GM12801 (cell line): ENCODE results near the gene OBP2A.

ENCODE experiments used
- TF ChIP-seq, protein P1 (sequence below): IDR thresholded peaks from one replicate; pipeline ENCODE4 v1.5.1; 2011; ENCODE audit warnings: control low read depth; ENCODE audit not compliant: insufficient read length; ENCODE audit errors: extremely low read depth

OBP2A gene

GRCh38 chr9:135581636-135582426, 35.9 kb downstream of the OBP2A start:
- TF ChIP-seq, protein P1, sequence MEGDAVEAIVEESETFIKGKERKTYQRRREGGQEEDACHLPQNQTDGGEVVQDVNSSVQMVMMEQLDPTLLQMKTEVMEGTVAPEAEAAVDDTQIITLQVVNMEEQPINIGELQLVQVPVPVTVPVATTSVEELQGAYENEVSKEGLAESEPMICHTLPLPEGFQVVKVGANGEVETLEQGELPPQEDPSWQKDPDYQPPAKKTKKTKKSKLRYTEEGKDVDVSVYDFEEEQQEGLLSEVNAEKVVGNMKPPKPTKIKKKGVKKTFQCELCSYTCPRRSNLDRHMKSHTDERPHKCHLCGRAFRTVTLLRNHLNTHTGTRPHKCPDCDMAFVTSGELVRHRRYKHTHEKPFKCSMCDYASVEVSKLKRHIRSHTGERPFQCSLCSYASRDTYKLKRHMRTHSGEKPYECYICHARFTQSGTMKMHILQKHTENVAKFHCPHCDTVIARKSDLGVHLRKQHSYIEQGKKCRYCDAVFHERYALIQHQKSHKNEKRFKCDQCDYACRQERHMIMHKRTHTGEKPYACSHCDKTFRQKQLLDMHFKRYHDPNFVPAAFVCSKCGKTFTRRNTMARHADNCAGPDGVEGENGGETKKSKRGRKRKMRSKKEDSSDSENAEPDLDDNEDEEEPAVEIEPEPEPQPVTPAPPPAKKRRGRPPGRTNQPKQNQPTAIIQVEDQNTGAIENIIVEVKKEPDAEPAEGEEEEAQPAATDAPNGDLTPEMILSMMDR: no peak

DNA sequence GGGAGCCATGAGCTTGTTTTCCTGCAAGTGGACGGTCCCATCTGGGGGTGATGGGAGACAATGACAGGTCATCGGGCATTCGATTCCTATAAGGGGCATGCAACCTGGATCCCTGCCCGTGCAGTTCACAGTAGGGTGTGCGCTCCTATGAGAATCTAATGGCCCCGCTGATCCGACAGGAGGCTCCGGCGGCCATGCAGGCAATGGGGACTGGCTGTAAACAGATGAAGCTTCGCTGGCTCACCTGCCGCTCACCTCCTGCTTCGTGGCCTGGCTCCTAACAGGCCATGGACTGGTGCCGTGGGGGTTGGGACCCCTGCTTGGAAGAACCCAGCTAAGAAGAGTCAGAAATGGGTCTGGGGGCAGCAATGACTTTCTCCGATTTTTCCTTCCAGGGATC, 36.6 kb downstream of the OBP2A start:
- TF ChIP-seq, protein P1: no peak

- TF ChIP-seq, protein P1: no peak
Observed at GRCh38 chr9:135582966-135583687, 37.2 kb downstream of the OBP2A start.

DNA sequence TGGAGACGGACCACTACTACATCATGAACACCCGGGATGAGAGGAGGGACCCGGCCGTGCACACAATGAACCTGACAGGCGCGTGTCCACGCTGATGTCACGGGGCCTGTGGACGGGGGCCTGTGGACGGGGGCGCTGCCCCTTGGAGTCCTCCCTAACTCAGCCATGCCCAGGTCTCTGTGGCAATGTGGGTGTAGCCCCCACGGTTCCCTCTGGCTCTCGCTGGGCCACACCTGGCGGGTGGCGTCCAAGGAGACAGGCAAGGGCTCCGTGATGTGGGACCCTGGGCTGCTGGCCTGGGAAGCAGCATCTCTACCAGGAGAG, 37.7 kb downstream of the OBP2A start:
- TF ChIP-seq, protein P1: no peak

- TF ChIP-seq, protein P1: no peak
Observed at GRCh38 chr9:135584371-135584770, 38.4 kb downstream of the OBP2A start.

GRCh38 chr9:135584934-135585333, 39.0 kb downstream of the OBP2A start:
- TF ChIP-seq, protein P1: no peak

- TF ChIP-seq, protein P1: no peak
Observed at GRCh38 chr9:135586601-135587109, 40.7 kb downstream of the OBP2A start.
